Activated CD4-positive, CD25-positive, alpha-beta regulatory T cell (primary cell): ENCODE measurements around the gene MAP7.
"Not testable (repeated sequence)": the region's sequence is repeated elsewhere in the genome, so short reads cannot be mapped to it uniquely, and the experiment has no call there.

Experiments
- DNase-seq, 4 experiments: peaks; one replicate each; lab custom pipeline; 2025; lab: John Stamatoyannopoulos, UW

MAP7 gene

DNA sequence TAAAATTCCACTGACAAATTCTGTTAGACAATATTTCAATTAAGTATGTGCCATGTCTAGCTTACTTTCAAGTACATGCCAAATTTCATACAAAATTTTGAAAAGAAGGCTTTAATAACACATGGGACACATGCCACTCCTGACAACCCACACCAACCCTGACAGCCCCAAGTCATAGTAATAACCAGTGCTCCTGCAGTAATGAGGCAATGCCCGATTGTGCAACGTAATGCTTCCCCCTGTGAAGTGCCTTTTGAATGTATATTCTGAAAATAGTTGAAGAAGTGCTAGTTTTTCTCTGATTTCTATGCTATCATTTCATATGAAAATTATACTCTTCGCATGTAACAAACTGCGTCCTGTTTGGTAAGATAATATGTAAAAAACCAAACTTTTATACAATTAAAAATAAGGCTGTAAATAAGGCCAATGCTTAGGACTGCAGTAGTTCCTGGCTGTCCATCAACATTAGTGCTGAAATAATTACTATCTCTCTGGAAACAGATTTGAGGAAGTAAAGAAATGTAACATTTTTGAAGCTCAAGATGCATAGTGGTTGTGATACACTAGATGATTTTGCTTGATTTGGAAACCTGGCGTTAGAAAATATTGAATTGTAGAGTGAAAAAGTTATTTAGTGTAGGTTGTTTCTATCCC, 134.7 kb downstream of the MAP7 start:
- no peak for DNase-seq

DNA sequence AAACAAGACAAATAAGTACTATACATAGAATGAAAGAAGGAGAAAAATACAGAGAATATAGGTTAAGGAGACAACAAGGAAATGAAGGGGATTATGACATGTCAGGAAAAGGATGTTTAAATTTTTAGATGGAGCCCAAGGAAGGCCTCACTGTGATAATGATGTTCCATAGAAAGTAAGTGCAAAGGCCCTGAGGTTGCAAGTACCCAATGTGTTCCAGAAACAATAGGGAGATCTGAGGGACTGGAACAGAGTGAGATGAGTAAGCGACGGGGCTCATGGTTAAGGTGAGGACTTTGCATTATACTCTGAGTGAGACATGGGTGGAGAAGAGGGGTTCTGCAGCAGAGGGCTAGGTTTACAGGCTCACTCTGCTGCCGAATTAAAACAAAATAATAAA, 137.8 kb downstream of the MAP7 start:
- DNase-seq = no peak

GRCh38 chr6:136411453-136412354, 138.5 kb downstream of the MAP7 start:
- DNase-seq = no peak

GRCh38 chr6:136411025-136411325, 139.2 kb downstream of the MAP7 start:
- DNase-seq = no peak

GRCh38 chr6:136410201-136411024, 139.8 kb downstream of the MAP7 start:
- DNase-seq = no peak

DNA sequence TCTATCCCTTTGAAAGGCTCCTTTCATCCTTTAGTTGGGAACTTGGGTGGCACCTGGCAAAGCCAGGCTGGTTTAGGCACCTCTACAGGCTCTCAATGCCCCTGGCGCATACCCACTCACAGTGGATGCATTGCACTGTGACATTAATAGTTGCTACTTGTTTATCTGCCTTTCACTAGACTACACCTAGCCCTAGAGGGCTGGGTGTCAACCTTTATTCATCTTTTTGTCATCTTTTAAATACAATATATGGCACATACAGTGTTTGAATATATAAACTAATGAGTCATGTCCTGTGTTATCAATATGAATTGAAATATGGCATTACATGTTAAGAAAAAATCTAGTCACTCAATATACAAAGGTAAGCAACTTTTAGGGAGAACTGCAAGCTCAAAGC, 140.6 kb downstream of the MAP7 start:
- DNase-seq = no peak

DNA sequence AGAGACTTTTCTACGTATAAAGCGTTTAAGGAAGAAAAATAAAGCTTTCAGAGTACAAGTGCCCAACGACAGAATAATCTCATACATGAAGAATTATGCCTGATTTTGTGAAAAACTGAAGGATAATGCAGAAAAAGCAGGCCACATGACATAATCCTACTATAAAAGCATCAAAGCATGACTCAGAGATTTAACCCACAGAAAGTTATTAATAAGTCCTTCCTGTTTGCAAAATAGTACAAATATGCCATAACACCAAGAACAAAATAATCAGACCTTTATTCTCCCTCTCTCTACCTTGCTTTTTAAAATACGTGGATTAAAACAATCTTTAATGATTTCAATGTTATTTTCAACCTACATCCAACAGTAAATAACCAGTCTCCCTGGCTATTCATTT, 142.0 kb downstream of the MAP7 start:
- no peak for DNase-seq

DNA sequence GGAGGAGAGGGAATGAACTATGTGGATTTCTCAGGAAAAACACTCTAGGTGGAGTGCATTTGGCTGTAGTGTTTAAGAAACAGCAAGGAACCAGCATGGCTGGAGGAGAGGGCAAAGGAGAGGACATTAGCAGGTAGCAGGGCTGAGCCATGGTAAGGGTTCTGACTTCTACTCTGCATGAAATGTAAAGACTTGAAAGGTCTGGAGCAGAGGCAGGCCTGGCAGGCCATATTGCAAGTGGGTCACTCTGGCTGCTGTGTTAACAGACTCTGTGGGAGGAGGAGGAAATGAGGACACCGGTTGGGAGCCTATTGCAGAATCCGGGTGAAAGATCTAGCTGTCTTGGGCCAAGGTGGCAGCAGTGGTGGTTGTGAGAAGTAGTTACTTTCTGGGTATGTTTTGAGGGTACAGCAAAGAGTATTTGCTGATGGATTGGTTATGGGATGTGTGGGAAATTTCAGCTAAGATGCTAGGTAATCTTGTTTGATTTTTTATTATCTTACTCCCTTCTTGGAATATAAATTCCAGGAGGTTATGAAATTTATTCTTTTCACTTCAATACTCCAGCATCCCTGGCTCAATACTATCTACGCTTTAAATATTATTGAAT, 144.7 kb downstream of the MAP7 start:
- DNase-seq = no peak

DNA sequence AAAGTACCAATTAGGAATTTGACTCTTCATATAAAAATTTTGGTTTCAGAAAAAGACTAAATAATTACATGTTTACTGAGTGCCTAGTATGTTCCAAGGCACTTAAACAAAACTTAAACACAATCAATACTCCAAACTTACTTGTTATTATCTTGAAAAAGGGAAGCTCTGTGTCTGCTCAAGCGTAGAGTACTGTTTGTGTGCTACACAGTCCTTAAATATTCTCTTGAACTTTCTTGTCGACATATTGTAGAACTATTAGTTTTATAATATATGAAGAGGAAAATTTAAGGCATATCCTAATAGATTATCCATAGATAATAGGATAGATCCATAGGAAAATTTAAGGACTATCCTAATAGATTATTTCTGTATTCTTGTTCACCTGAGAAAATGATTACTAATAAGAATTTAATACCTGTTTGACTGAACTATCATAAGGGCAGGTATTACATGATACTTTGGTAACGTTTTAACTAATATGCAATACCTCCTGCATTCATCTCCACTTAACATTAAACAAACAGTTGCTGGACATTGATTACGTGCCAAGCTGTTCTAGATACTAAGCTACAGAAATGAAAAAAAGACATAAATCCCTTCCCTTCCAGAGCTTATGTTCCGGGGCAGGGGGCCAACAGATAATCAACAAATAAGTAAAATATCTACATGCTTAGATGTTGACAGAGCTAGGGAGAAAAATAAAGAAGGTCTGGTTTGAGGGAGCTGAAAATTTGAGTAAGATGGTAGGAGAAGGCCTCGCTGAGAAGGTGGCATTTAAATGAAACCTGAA, 145.4 kb downstream of the MAP7 start:
- DNase-seq = no peak

GRCh38 chr6:136404007-136404406, 146.2 kb downstream of the MAP7 start:
- no peak for DNase-seq

GRCh38 chr6:136403110-136403980, 146.9 kb downstream of the MAP7 start:
- DNase-seq = no peak

- DNase-seq = no peak
These were observed 148.5 kb downstream of the MAP7 start for GRCh38 chr6:136401749-136402148.

- not testable (repeated sequence) for DNase-seq
These were observed 149.0 kb downstream of the MAP7 start for GRCh38 chr6:136401236-136401635.

DNA sequence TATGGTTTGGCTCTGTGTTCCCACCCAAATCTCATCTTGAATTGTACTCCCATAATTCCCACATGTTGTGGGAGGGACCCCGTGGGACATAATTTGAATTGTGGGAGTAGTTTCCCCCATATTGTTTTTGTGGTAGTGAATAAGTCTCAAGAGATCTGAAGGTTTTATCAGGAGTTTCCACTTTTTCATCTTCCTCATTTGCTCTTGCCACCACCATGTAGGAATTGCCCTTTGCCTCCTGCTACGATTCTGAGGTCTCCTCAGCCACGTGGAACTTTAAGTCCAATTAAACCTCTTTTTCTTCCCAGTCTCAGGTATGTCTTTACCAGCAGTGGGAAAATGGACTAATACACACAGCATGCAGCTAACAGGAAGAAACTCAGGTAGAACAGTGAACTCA, 151.8 kb downstream of the MAP7 start:
- DNase-seq = no peak

- DNase-seq = no peak
These were observed 153.3 kb downstream of the MAP7 start for GRCh38 chr6:136396908-136397307.

- DNase-seq = not testable (repeated sequence)
These were observed 159.3 kb downstream of the MAP7 start for GRCh38 chr6:136390959-136391358.

GRCh38 chr6:136387316-136387715, 162.9 kb downstream of the MAP7 start:
- no peak for DNase-seq

GRCh38 chr6:136383268-136383937, 166.8 kb downstream of the MAP7 start:
- DNase-seq = no peak

- no peak for DNase-seq
These were observed 167.5 kb downstream of the MAP7 start for GRCh38 chr6:136382676-136383252.

DNA sequence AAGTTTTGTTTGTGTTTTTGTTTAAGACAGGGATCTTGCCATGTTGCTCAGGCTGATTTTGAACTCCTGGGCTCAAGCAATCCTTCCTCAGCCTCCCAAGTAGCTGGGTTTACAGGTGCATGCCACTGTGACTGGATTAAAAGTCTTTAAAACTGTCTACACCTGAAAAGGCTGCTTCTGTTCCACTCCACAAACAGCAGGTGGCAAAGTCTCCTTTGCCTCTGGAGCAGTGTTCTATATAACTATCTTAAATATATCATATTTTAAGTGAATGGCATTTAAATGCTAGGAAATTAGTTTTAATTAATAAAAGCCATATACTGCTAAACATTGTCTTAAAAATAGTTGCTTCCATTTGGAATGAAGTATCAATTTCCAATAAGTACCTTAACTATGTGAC, 171.3 kb downstream of the MAP7 start:
- DNase-seq = no peak
